Breast epithelium (tissue), 4 donors: ENCODE results near the gene FRMD4A. TPM values are rescaled to one million over a fixed set of nuclear protein-coding genes. Genes with fewer than 3 reads are reported as not detected.

Experiments used
- DNase-seq, 2 donors: peaks; one replicate each; pipeline ENCODE4 v3.0.0-alpha.2; 2019; ENCODE audit warnings: low spot score in 2 of 2
- H3K27ac ChIP-seq, 2 donors: fragments of 200-600 bp; sonication (generic) in 1 of 2; one replicate each; pipeline ENCODE4 v1.5.1; 2016 to 2019; ENCODE audit warnings: mild to moderate bottlenecking in 1 of 2
- H3K27me3 ChIP-seq, 2 donors: fragments of 200-600 bp; sonication (generic) in 1 of 2; one replicate each; pipeline versions ENCODE4 v1.5.1 to v1.6.0; 2017 to 2019; ENCODE audit warnings: control low read depth in 1 of 2, mild to moderate bottlenecking in 1 of 2
- H3K36me3 ChIP-seq: fragments of 200-600 bp; one replicate; pipeline ENCODE4 v1.5.1; 2019
- H3K4me1 ChIP-seq, 2 donors: fragments of 200-600 bp; sonication (generic); one replicate each; pipeline ENCODE4 v1.5.1; 2016 to 2019; ENCODE audit warnings: control low read depth in 1 of 2
- H3K4me3 ChIP-seq, 3 donors: fragments of 200-600 bp; sonication (generic); 1 replicate in 2 of 3; 2 replicates in 1 of 3; pipeline ENCODE4 v1.5.1; 2016 to 2019; ENCODE audit warnings: mild to moderate bottlenecking in 3 of 3, moderate library complexity in 2 of 3
- H3K9me3 ChIP-seq, 2 donors: fragments of 200-600 bp; sonication (generic) in 1 of 2; one replicate each; pipeline ENCODE4 v1.5.1; 2016 to 2019; ENCODE audit warnings: control low read depth in 1 of 2
- CTCF ChIP-seq, 3 donors: fragments of 450-650 bp; IDR thresholded peaks; one replicate each; pipeline ENCODE4 v1.5.1; 2016 to 2017; ENCODE audit warnings: antibody characterized with exemption in 3 of 3, mild to moderate bottlenecking in 3 of 3, moderate library complexity in 3 of 3
- POLR2A ChIP-seq: fragments of 450-650 bp; IDR thresholded peaks from one replicate; pipeline ENCODE4 v1.6.1; 2016; ENCODE audit warnings: antibody characterized with exemption, mild to moderate bottlenecking, moderate library complexity
- POLR2AphosphoS5 ChIP-seq, 3 donors: sonication (generic); formaldehyde crosslinking; IDR thresholded peaks; one replicate each; pipeline ENCODE4 v1.6.1; 2017; ENCODE audit warnings: antibody characterized with exemption in 3 of 3
- intact Hi-C: fragments of 100-400 bp; cut with DNase I; formaldehyde crosslinking; loops from one replicate; pipeline ENCODE4 v1.15.1; 2023; ENCODE audit warnings: low total_unique reads
- total RNA-seq, 3 donors: library from RNA; depleted of rRNA; stranded (reverse); fragments of >200 nt; gene quantifications; one replicate each; pipeline ENCODE4 v1.1.0, GENCODE V29; 2016

FRMD4A gene
- total RNA-seq, 3 donors from 2014 or later: 27.5 to 107 (median 34.4) TPM

DNA sequence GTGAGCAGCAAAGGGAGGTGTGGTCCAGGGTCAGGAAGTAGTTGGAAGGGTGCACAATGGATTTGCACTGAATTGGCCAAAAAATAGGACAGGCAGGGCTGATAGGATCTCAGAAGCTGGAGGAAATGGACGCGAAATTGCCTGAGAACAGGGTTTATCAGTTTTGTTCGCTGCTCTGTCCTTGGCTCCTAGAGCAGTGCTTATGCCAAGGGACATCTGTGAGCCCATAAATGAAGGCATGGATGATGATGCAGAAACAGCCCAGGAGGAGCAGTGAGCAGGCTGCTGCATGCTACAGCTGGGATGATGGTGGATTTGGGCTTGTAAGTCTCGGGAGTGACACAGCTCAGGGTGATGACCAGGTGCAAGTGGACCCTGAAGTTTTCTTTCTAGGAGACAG is 539.2 kb downstream of the FRMD4A start:
- intact Hi-C loops: no loop called here
- Histone ChIP-seq H3K27ac (no peak overlapping the region), H3K4me3 (no peak overlapping the region), H3K36me3 (no peaks in the 10 kb centered on the region), H3K27me3 (no peaks in the 10 kb centered on the region), H3K4me1 (no peaks in the 10 kb centered on the region), H3K9me3 (no peaks in the 10 kb centered on the region)
- DNase-seq: no peak
- TF ChIP-seq POLR2A (no peak), CTCF (IDR thresholded peaks at IDR 0.05) (no peak), POLR2AphosphoS5 (IDR thresholded peaks at IDR 0.05) (no peak)

- no peaks in the 10 kb centered on the region for H3K27me3 ChIP-seq
- no peaks in the 10 kb centered on the region for H3K9me3 ChIP-seq
- intact Hi-C loops: no loop called here
- no peak overlapping the region for H3K4me3 ChIP-seq
- no peak overlapping the region for H3K27ac ChIP-seq
- no peak for DNase-seq
- no peaks in the 10 kb centered on the region for H3K36me3 ChIP-seq
- H3K4me1 ChIP-seq: no peaks in the 10 kb centered on the region
- TF ChIP-seq POLR2A: no peak
- TF ChIP-seq CTCF (IDR thresholded peaks at IDR 0.05): no peak
- TF ChIP-seq POLR2AphosphoS5 (IDR thresholded peaks at IDR 0.05): no peak
These were observed 540.5 kb downstream of the FRMD4A start for GRCh38 chr10:13790196-13790595.

- H3K4me3 ChIP-seq: no peak overlapping the region
- TF ChIP-seq CTCF (IDR thresholded peaks at IDR 0.05) (no peak), POLR2AphosphoS5 (IDR thresholded peaks at IDR 0.05) (no peak), POLR2A (no peak)
- H3K9me3 ChIP-seq: no peaks in the 10 kb centered on the region
- DNase-seq: no peak
- no peaks in the 10 kb centered on the region for H3K36me3 ChIP-seq
- no peaks in the 10 kb centered on the region for H3K4me1 ChIP-seq
- H3K27me3 ChIP-seq: no peaks in the 10 kb centered on the region
- intact Hi-C loops: no loop called here
- peak overlapping the region in 1 of 2 donors; percentile 20 for H3K27ac ChIP-seq
These were observed 541.3 kb downstream of the FRMD4A start for GRCh38 chr10:13789448-13789829.

GRCh38 chr10:13788711-13789447 is 541.8 kb downstream of the FRMD4A start:
- Histone ChIP-seq H3K27ac (peak overlapping the region in 1 of 2 donors; percentile 20), H3K4me3 (no peak overlapping the region), H3K36me3 (no peaks in the 10 kb centered on the region), H3K9me3 (no peaks in the 10 kb centered on the region), H3K4me1 (no peaks in the 10 kb centered on the region), H3K27me3 (no peaks in the 10 kb centered on the region)
- TF ChIP-seq CTCF (IDR thresholded peaks at IDR 0.05): no peak
- TF ChIP-seq POLR2AphosphoS5 (IDR thresholded peaks at IDR 0.05): no peak
- no peak for TF ChIP-seq POLR2A
- intact Hi-C loops: no loop called here
- DNase-seq: no peak

DNA sequence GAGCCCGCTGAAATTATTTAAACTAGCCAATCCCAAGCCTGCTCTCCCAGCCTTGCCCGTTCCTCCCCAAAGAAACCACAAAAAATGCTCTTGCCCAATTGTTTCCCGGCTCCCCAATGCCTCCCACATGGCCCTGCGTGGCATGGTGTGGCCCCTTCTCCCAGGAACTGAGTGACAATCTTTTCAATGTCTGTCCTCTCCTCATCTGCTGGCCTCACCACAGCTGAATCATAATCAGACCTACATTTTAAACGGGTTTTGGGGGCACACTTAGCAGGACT is 542.5 kb downstream of the FRMD4A start:
- intact Hi-C loops: no loop called here
- no peaks in the 10 kb centered on the region for H3K27me3 ChIP-seq
- H3K4me3 ChIP-seq: no peak overlapping the region
- TF ChIP-seq POLR2A (no peak), POLR2AphosphoS5 (IDR thresholded peaks at IDR 0.05) (no peak), CTCF (IDR thresholded peaks at IDR 0.05) (no peak)
- no peaks in the 10 kb centered on the region for H3K4me1 ChIP-seq
- peak overlapping the region in 1 of 2 donors; percentile 20 for H3K27ac ChIP-seq
- H3K36me3 ChIP-seq: no peaks in the 10 kb centered on the region
- H3K9me3 ChIP-seq: no peaks in the 10 kb centered on the region
- no peak for DNase-seq
